ENCODE data around the gene PTGER4.

The PTGER4 gene

GRCh38 chr5:40677456-40677855 lies 2.3 kb upstream of the PTGER4 start:
- DNase-seq (ENCODE audit: extremely low spot score): no peak
- ChIA-PET CTCF (interaction anchor here (1.0 to 1.5 kb wide), 3 partner anchors 9 to 728 kb away, joined by 3 to 4 read pairs (median 3); no protein-coding TSS in a partner anchor), POLR2A (no interaction called here)
- TF ChIP-seq CTCF (IDR thresholded peaks at IDR 0.05; ENCODE audit: control extremely low read depth, extremely low read depth, low read depth, missing control alignments): no peak

- TF ChIP-seq CTCF (IDR thresholded peaks at IDR 0.05; ENCODE audit: control extremely low read depth, extremely low read depth, low read depth, missing control alignments): no peak
- no peak for DNase-seq (ENCODE audit: extremely low spot score)
- ChIA-PET POLR2A (no interaction called here), CTCF (interaction anchor here (1.0 kb wide), 1 partner anchor 8 kb away, joined by 3 read pairs; no protein-coding TSS in a partner anchor)
Observed at GRCh38 chr5:40678026-40678425, 1.7 kb upstream of the PTGER4 start.

- ChIA-PET POLR2A (no interaction called here), CTCF (interaction anchor here (1.7 kb wide), 1 partner anchor 57 kb away, joined by 5 read pairs; no protein-coding TSS in a partner anchor)
- no peak for TF ChIP-seq CTCF (IDR thresholded peaks at IDR 0.05; ENCODE audit: control extremely low read depth, extremely low read depth, low read depth, missing control alignments)
- peak; percentile 15 for DNase-seq (ENCODE audit: extremely low spot score)
Observed at GRCh38 chr5:40678460-40679147, 1.1 kb upstream of the PTGER4 start.

- CTCF ChIA-PET: interaction anchor here (1.1 to 1.7 kb wide), 2 partner anchors 56 to 289 kb away, joined by 3 to 5 read pairs; no protein-coding TSS in a partner anchor
- POLR2A ChIA-PET: no interaction called here
- DNase-seq (ENCODE audit: extremely low spot score): peak; percentile 87
- no peak for TF ChIP-seq CTCF (IDR thresholded peaks at IDR 0.05; ENCODE audit: control extremely low read depth, extremely low read depth, low read depth, missing control alignments)
Observed at GRCh38 chr5:40679148-40679912, 385 bp upstream of the PTGER4 start.

- TF ChIP-seq CTCF (IDR thresholded peaks at IDR 0.05; ENCODE audit: control extremely low read depth, extremely low read depth, low read depth, missing control alignments): no peak
- POLR2A ChIA-PET: no interaction called here
- CTCF ChIA-PET: interaction anchor here (0.7 to 1.1 kb wide), 2 partner anchors 19 to 291 kb away, joined by 3 read pairs; no protein-coding TSS in a partner anchor
- peak; percentile 22 for DNase-seq (ENCODE audit: extremely low spot score)
Observed at GRCh38 chr5:40680741-40681362, 1.1 kb downstream of the PTGER4 start.

Data from GM10248 (cell line).